ENCODE data around the gene ANKRD28.

ANKRD28 gene

DNA sequence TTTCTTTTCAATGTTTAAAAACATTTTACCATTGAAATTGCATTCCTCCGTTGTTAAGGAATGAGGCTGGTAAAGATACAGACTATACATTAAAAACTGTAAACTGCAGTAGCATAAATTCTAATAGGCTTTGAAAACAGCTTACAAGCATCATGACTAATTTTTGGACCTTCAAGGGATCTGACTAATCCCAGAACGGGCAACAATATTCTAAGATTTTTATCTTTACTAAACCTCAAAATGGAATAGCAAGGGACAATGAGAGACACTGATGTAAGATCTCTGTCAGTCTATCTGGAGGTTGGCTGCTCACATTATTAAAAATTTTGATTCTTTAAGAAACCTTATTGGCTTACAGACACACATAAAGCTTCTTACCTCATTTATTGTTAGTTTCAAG, 121.5 kb downstream of the ANKRD28 start:
- in situ Hi-C loops (cut with MboI; ENCODE audit: low sequenced_read_pairs): no loop called here

GRCh38 chr3:15673536-15673935, 124.2 kb downstream of the ANKRD28 start:
- in situ Hi-C loops (cut with MboI; ENCODE audit: low sequenced_read_pairs): no loop called here

- in situ Hi-C loops (cut with MboI; ENCODE audit: low sequenced_read_pairs): no loop called here
Measured at GRCh38 chr3:15667484-15667883, 130.3 kb downstream of the ANKRD28 start.

DNA sequence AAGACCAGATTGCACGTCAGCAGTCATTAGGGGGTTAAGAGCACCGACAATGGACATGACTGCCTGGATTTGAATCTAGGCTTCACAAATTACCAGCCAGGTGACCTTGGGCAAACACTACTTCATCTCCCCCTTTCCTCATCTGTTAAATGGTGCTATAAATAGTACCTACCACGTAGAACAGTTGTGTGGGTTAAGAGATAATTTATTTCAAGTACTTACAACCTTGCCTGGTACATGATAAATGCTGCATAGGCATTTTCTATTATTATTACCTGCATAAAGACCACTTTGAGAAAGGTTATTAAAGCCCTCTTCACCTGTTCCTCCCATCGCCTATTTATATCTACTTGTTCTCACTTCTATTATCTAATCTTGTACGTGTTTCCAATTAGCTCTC, 131.5 kb downstream of the ANKRD28 start:
- in situ Hi-C loops (cut with MboI; ENCODE audit: low sequenced_read_pairs): no loop called here

GRCh38 chr3:15665510-15666150, 132.1 kb downstream of the ANKRD28 start:
- in situ Hi-C loops (cut with MboI; ENCODE audit: low sequenced_read_pairs): no loop called here

GRCh38 chr3:15664144-15664543, 133.6 kb downstream of the ANKRD28 start:
- in situ Hi-C loops (cut with MboI; ENCODE audit: low sequenced_read_pairs): no loop called here

DNA sequence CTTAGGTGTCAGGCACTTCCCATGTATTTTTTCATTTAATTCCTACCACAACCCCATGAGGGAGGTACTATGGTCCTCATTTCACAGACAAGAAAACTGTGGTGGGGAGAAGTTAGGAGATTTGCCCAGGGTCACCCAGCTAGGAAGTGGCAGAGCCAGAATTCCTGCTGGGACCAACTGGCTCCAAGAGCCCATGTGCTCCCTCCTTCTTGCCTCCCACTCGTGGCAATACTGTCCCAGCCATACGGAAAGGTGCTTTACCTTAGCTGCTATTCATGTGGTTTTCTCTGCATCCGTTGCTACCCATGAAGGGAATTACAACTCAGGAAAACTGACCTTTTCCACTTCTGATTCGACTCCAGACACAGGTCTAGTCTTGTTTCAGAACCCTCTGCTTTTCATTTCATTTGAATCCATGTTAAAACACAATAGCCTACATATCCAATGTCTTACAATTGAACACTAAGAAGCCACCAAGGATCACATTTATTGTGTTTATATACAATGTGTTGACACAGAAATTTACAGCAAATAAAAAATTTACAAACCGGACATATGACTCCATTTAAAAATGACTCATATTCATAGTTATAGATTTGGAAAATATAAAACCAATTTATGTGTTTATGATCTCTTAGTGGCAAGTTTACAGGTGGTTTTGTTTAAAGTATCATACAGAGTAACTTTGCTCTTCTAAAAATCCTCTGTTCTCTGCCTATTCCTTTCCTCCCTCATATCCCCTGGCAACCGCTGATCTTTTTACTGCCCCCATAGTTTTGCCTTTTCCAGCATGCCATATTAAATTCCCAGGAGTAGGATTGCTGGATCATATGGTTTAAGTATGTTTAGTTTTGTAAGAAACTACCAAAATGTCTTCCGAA, 137.5 kb downstream of the ANKRD28 start:
- in situ Hi-C loops (cut with MboI; ENCODE audit: low sequenced_read_pairs): no loop called here

GRCh38 chr3:15659254-15659975, 138.4 kb downstream of the ANKRD28 start:
- in situ Hi-C loops (cut with MboI; ENCODE audit: low sequenced_read_pairs): no loop called here

GRCh38 chr3:15657016-15657415, 140.8 kb downstream of the ANKRD28 start:
- in situ Hi-C loops (cut with MboI; ENCODE audit: low sequenced_read_pairs): no loop called here

DNA sequence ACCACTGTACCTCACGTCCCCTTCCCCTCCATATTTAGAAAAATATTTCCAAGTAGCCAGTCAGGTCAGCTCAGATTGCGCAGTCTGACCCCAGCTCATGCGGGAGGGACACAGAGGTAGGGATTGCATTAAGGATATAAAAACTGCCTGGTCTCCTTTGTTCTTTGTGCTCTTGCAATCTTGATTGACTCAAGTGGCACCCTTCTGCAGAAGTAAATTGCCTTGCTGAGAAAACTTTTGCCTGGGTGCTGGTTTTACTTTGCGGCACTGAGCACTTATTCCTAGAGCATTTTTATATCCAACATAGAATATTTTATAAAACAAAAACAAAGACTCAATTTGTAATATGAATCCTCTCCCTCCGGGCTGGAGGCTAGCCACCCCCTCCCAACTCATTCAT, 141.4 kb downstream of the ANKRD28 start:
- in situ Hi-C loops (cut with MboI; ENCODE audit: low sequenced_read_pairs): no loop called here

GRCh38 chr3:15654891-15655290, 142.9 kb downstream of the ANKRD28 start:
- in situ Hi-C loops (cut with MboI; ENCODE audit: low sequenced_read_pairs): no loop called here

DNA sequence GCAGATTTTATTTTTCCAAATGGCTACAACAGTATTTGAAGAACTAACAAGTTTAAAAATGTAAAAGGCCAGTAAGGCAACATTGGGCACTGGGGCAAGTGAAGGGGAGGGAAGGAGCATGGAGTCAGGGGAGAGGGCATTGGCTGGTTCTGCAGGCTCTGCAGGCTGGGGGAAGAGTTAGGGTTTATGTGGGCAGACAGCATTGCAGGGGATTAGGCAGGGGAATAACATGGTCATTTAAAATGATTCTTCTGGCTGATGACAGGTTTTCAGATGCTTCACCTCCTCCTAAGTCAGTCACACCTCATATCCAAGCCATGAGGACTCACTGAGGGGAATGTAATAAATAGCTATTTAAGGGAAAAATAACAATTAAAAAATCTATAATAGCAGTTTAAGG, 143.7 kb downstream of the ANKRD28 start:
- in situ Hi-C loops (cut with MboI; ENCODE audit: low sequenced_read_pairs): no loop called here

GRCh38 chr3:15653321-15653720, 144.5 kb downstream of the ANKRD28 start:
- in situ Hi-C loops (cut with MboI; ENCODE audit: low sequenced_read_pairs): no loop called here

DNA sequence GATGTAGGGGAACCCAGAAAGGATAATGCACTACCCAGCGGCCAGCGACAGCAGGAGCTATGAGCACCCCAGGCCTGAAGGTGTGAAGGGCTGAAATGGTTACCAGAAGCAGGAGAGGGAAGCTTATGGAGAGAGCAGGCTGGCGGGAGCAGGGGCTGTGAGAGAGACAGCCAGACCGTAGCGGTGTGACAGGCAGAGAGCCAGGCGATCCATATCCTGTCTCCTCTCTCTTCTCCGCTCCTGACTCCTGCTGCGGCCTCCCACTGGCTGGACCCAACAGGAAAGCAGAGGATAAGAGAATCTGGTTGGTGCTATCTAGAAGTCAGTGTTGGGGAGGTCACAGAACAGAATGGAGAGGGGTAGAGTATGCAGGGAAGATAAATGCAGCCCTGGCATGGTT, 146.4 kb downstream of the ANKRD28 start:
- in situ Hi-C loops (cut with MboI; ENCODE audit: low sequenced_read_pairs): no loop called here

DNA sequence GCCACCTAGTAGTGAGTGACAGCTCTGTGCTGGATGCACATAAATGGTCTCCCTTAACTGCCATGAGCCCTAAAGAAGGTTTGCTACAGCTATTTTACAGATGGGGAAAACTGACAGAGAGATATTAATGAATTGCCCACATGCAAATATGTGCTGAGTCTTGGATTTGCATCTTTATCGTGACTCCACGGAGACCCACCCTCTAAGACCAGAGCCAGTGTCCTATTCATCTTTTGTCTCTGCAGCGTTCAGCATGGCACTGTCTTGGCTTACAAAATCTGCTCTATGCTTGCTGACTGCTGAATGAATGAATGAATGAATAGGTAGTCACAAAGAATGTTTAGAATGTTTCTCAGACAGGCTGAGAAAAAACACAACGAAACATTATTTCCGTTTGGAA, 147.9 kb downstream of the ANKRD28 start:
- in situ Hi-C loops (cut with MboI; ENCODE audit: low sequenced_read_pairs): no loop called here

DNA sequence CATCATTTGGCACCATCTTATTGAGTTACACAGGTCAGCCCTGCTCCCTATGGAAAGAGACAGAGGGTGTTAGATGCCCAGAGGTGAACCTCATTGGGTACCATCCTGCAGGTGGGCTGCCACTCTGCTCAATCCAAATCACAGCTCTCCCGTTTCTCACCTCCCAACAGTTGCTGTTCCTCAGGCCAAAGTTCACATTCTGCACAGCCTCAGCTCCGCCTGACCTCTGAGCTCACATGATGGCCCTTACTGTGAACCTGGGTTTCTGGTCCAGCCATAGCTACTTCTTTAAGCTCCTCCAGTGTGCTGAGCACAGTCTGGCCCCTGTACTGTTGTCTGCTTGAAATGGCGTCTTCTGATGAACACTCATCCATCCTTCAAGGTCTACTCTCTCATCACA, 148.4 kb downstream of the ANKRD28 start:
- in situ Hi-C loops (cut with MboI; ENCODE audit: low sequenced_read_pairs): no loop called here

- in situ Hi-C loops (cut with MboI; ENCODE audit: low sequenced_read_pairs): no loop called here
Measured at GRCh38 chr3:15647611-15648167, 150.1 kb downstream of the ANKRD28 start.

- in situ Hi-C loops (cut with MboI; ENCODE audit: low sequenced_read_pairs): no loop called here
Measured at GRCh38 chr3:15646851-15647511, 150.8 kb downstream of the ANKRD28 start.

DNA sequence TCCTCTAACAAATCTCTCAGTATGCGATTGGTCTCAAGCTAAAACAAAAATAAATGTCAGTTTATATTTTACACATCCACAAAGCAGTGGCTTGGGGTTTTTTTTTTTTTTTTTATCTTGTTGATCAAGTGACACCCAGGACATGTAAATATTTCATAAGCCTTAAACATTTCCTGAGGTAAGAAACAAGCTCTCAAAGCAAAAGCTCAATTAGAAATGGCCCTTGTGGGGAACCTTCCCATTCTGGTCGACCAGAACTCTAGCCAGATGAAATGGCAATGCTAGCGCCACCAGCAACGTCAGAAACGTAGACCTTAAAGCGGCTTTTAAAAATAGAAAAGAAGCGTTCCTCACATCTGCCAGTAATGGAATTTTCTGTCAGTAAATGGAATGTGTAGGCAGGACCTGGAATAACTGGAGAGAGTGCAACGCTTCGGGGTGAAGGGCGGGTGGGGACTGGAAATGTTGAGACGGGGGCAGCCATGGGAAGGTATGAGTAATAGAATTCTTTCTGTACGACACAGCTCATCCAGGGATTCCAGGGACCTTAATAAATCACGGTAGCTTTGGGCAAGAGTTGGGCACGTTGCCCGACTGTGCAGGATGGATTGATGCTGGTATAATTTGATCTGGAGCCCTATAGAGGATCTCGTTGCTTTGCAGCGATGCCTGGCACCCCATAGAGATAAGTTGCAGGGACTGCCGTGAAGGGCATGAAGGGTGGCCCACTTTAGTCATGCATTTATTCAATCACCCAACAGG, 151.9 kb downstream of the ANKRD28 start:
- in situ Hi-C loops (cut with MboI; ENCODE audit: low sequenced_read_pairs): no loop called here

- in situ Hi-C loops (cut with MboI; ENCODE audit: low sequenced_read_pairs): no loop called here
Measured at GRCh38 chr3:15645246-15645645, 152.5 kb downstream of the ANKRD28 start.

All from HL-60/S4 (cell line).